Eye (tissue), 1 donor: ENCODE results near the gene NKX2-2.
"Not testable (repeated sequence)": the region's sequence is repeated elsewhere in the genome, so short reads cannot be mapped to it uniquely, and the experiment has no call there.

ENCODE experiments used
- DNase-seq: peaks from one replicate; pipeline ENCODE4 v3.0.0-alpha.2; 2015

The NKX2-2 gene

DNA sequence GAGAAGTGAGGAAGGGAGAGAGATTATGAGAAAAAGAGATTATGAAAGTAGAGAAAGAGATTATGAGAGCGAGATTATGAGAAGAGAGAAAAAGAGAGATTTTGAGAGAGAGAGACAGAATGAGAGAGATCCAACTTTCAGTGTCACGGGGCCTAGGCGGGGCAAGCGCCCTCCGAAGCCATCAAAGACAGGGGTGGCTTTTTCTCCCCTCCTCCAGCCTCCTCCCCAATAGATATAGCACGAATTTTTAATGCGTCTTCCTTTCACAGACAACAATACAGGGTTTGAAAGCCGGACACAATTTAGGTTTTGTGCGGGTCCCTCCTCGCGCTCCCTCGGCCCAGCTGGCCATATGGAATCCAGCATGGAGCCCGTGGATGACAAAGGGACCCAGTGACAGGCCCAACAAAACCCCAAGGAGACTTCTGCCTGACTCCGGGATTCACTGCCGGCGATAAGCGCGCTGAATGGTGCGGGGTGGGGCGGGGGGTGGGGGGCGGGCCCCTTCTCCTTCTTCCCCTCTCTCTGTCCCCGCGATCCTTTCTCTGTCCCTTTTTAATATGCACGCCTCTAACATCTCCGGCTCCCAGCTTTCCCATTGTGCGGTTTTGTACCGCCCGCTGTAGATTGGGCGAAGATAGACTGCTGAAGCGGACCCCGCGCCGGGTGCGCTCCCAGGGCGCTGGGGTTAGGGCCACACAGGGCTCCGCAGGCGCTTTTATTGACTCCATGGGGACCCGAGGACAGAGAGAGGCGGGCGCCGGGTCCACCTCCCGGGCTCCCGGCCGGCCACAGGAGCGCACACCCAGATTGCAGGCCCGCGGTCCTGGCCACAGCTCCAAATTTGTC, 5.4 kb downstream of the NKX2-2 start:
- DNase-seq = peak; percentile 28

DNA sequence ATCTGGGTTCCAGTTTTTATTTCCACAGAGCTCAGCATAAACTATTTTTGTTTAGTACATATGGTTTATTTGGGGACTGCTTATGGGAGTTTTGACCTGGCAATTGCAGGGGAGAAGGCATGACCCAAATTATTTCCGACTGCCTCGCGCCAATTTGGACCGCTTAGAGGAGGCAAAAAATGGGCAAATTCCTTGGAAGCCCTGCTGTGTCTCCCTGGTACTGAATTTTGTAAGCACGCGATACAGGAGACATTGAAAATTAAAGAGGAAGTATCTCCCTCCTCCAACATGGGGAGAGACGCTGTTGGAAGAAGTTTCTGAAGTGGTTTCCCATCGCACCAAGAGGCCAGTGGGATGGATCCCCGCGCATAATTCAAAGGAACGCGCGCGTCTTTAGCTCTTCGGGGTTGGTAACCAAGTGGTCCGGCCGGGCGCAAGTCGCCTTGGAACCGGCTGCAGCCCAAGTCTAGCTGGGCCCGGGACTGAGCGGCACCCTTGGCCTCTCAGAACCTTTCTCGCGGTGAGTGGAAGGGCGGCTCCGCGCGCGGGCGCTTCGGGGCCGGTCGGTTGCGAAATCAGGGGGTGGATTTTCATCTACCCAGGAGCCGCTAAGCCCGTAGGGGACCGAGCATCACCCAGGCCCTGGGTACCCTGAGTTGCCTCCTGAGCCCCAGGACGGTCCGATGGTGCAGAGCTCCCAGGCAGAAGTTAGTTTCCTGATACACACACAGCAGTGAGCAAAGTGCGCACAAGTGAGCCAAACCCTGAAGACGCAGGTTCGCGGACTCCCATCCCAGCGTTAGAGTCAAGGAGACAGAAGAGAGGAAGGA, 6.2 kb downstream of the NKX2-2 start:
- peak; percentile 20 for DNase-seq

DNA sequence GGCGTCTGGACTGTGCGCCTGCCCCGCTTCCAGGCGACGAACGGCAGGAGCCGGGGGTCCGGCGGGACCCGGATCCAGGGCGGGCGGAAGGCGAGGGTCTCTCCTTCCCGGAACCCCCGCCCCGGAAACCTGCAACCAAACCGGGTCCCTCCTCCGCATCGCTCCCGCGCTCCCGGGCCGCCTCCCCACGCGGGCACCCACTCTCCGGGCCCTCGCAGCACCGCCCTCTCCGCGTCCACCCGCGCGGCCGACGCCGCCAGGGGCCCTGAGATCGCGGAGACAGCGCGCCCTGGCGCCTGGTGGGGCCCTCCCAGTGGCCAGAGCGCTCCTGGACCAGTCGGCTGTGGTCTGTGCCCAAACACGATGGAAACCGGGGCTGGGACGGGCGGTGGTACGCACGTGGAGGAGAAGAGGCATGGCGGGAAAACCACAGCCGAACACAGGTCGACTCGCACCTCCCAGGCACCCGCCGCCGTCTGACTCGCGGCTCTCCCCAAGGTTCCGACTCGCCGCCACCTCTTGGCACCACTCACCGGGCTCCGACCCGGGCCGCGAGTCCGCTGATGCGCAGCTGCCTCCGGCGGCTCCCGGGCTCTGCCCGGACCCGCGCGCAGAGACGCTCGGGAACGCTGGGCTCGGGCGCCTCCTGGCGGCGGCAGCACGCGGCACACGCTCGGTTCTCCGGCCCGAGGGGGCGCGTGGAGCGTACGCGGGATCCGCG, 7.9 kb downstream of the NKX2-2 start:
- peak; percentile 88 for DNase-seq

DNA sequence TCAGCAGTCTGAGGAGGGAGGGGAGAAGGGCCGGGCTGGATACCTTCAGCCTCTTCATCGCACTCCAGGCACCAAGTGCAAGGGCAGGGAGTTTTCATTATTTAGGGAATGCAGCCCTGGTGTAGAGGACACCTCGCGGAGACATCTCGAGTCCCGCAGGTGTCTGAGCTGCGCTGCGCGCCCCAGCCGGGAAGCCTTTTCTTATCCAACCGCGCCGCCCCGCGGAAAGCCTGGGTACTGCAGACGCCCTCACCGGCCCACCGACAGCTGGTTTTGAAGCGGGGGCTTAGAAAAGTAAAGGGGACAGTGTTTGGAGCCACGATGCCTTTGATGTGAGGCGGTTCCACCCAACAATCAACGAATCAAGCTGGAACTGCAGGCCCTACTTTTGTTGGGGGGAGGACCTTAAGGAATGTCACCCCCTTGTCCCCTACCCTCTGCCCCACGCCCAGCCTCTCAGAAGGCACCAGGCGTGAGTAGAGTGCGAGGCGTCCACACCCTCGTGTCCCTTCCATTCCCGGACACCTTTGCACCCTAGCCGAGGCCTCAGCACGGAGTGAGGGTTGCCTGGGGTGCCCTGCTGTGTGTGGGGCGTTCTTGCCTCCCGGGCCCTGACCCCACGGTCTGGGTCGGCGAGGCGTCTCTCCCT, 8.6 kb downstream of the NKX2-2 start:
- DNase-seq = peak; percentile 88

DNA sequence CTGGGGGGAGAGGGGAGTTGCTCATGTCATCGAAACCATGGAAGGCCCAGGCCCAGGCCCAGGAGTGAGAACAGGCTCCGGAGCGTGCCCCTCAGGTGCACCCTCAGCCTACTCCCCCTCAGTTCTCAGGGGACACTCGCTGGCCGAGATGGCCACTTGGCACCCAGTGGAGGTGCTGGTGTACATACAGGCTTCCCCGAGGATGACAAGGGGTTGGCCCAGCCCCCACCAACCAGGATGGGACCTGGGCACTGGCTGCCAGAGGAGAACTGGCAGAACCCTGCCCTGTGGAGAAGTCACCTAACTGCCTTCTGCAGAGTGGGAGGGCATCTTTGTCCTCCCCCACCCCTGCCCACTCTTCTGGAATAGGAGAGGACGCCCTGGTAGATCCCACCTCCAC, 9.5 kb downstream of the NKX2-2 start:
- DNase-seq = no peak

DNA sequence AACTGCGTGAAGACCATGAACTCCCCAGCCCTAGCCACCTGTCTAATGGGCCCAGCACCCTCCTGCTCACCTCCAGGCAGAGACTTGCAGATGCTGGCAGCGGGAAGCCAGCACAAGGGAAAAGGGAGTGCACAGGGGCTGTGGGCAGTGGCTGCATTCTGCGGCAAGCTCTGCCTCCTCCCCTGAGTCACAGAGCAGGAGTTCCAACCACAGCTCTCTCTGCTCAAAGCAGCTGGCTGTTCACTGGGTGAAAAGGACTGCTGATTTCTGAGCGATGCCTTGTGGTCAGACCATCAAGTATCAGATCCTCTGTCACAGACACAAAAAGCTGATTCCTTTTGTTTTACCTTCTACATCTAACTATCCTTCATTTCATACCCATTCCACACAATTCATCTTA, 10.5 kb downstream of the NKX2-2 start:
- DNase-seq = no peak

DNA sequence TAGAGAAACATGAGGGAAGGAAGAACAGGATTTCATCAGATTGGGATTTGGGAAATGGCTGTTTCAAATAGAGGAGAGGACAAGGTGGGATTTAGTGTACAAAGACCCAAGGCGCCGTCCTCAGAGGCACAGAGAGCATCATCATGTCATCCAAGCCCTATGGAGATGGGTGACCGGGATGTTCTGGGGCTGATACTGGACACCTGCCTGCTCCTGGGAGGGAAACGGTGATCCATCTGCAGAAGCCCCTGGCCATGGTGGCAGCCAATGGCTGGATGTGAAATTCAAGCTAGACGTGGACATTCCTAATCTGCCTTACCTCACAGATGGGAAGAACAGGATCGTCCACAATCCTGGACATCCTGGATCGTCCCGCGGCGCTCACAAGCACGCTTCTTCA, 12.7 kb downstream of the NKX2-2 start:
- no peak for DNase-seq

DNA sequence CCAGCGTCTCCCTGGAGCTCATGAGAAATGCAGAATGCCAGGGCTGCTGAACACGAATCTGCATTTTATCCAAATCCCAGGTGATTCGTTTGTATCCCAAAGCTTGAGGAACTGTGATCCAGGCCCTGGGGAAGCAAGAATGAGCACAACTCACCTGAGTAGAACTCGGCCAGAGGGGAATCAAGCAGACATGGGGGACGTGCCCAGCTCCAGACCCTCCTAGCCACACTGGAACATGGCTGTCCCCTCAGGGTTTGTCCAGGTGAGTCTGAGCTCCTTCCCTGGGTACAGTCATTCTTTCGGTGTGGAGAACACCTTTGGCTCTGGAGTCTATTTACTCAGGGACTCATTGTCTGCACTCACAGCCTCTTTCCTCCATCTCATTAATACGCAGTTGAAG, 13.3 kb downstream of the NKX2-2 start:
- DNase-seq = no peak

DNA sequence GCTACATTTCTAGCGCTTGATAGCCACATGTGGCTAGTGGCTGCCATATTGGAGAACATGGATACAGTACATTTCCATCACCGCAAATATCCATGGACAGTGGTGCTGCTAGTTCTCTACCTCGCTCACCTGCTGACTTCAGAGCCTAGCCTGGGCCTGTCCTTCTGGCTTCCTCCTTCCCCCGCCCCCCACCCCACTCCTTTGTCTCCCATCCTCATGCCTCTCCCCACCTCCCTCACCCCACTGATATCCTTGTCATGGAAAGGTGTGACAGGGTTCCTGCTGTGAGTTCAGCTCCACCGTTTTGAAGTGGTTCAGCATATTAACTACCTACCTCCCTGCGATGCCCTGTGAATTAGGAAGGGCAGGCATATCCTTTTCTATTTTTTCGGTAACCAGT, 14.2 kb downstream of the NKX2-2 start:
- DNase-seq = no peak

DNA sequence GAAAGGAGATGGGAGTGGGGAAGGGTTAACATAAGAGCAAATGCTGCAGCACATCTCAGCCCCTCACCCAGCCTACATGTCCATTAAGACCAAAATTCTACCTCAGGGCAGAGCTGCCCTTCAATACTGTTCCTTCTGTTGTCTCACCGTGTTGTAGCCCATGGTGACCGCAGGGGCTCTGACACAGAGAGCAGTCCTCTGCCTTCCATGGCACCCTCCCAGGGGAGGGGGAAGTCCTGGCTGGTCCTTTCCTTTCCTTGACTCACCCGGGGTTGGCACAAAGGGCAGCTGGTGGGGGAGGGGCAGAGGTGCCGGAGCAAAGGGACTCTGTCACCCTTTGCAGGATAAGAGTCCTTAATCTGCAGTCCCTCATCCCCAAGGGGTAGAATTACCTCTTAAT, 15.2 kb downstream of the NKX2-2 start:
- DNase-seq = peak; percentile 5

DNA sequence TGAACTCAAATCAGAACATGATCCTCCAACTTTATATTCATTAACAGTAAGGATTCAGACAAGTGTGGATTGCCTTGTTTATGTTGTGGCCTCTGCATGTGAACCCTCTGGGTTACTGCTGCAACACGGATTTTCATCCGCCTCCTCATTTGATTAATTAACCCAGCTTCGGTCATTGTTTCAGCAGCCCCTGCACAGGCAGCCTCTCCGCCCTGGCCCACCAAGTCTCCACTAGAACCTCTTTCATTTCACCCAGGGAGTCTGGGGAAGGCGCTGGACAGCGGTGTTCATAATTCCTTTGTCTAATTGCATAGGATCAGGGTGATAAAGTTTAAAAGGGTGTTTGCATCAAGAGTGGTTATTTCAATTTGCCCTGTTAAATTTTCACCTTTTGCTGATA, 15.7 kb downstream of the NKX2-2 start:
- peak; percentile 1 for DNase-seq

DNA sequence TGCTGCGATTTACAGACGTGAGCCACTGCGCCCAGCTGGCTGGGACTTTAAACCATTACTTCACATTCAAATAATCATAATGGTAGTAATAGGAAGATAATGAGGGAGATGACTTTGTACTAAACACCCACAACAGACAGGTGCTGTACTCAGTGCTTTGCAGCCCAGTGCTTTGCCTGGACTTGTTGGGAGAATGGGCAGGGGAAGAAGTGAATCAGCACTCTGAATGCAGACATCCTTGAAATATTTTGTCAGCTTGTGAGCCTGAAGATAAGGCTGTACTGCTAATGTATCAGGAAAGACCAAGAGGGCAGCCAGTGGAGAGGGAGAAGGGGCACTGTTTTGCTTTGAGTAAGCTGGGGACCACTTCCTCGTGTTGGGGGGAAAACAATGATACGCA, 17.4 kb downstream of the NKX2-2 start:
- DNase-seq = no peak

DNA sequence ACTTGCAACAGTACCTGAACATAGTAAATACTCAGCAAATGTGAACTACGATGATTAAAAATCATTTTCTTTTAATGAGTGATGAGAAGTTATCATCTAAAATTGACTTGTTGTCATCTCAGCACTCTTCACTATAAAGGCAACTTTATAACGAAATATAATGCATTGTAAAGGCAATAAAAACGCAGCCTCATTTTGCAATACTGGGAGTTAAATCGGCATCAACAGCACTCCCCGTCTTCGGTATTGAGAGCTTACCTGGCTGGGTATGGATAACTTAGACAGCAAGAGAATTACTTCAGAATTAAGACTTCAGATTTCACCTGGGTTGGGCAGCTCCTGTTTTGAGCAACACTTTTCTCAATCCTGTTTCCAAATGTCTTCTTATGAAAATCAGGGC, 20.8 kb downstream of the NKX2-2 start:
- no peak for DNase-seq

DNA sequence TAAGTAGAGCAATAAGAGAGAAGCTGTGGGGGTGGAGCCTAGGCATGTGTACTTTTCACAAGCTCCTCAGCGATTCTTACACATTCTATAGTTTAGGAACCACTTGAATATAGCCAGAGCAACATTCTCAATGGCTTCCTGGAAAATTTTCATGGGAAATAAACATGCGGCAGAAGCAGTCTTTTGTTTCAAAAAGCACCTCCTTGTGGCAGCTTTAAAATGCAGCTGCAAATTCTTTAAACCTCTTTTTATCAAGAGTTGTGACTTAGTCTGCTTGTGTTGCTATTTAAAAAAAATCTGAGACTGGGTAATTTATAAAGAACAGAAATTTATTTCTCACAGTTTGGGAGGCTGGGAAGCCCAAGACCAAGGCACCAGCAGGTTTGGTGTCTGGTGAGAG, 23.8 kb downstream of the NKX2-2 start:
- no peak for DNase-seq

DNA sequence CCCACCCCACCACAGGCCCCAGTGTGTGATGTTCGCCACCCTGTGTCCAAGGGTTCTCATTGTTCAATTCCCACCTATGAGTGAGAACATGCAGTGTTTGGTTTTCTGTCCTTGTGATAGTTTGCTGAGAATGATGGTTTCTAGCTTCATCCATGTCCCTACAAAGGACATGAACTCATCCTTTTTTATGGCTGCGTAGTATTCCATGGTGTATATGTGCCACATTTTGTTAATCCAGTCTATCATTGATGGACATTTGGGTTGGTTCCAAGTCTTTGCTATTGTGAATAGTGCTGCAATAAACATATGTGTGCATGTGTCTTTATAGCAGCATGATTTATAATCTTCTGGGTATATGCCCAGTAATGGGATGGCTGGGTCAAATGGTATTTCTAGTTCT, 33.7 kb downstream of the NKX2-2 start:
- DNase-seq = not testable (repeated sequence)

DNA sequence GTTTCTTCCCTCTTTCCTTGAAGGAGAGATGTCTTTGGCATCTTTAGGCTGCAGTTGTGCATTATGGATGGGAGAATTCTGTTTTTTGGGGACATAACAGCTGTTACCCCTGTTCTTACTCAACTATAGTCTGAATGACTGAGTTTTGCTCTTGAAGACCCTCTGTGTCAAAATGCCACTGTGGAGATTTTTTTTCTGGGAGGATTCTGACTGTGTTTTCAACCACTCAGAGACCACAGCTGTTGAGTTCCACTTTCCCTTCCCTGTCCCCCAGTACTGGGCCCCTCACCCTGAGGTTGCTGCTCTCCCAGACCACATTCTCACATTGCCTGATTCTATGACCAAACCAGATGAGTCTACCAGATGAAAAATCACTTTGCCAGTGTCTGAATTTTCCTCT, 48.1 kb downstream of the NKX2-2 start:
- DNase-seq = no peak

DNA sequence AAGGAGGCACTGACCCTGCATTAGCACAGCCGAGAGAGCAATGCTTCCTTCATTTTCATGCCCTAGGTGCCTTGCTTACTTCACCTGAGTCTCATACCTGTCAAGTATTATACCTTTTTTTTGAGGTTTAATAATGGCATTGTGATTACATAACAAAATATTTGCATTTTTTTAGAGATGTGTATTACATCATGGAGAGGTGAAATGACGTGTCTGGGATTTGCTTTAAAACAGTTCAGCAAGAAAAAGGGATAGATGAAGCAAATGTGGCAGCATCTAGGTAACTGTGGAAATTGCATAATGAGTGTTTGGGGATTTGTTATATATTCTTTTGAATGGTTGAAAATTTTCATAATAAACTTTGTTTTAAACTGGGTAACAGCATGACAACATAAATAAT, 48.9 kb downstream of the NKX2-2 start:
- no peak for DNase-seq
